CD4-positive, alpha-beta T cell (primary cell): Measurements from ENCODE around the gene VEGFB. TPM values are rescaled to one million over a fixed set of nuclear protein-coding genes. Genes with fewer than 3 reads are reported as not detected.

ENCODE experiments used
- ATAC-seq: fragments of 200-7000 bp; cut with Tn5 transposase; one replicate; pipeline ENCODE4 v1.10.0; 2022; ENCODE audit warnings: mild to moderate bottlenecking; ENCODE audit not compliant: poor library complexity
- CTCF ChIA-PET: fragments of 350-600 bp; sonication (Branson Sonifier 250); formaldehyde crosslinking; loops from one replicate; lab custom pipeline; 2021; ENCODE audit warnings: antibody characterized with exemption, inconsistent platforms; lab: Charles Lee
- POLR2A ChIA-PET: fragments of 350-600 bp; sonication (Branson Sonifier 250); formaldehyde crosslinking; loops from one replicate; lab custom pipeline; 2021; ENCODE audit warnings: antibody characterized with exemption, inconsistent platforms; lab: Charles Lee
- DNase-seq, 14 experiments: peaks; one replicate each; pipeline ENCODE4 v3.0.0-alpha.2; 2013 to 2020; ENCODE audit warnings: mixed read lengths in 2 of 14
- H3K27ac ChIP-seq, 2 donors: one replicate each; pipeline versions ENCODE4 v1.5.1 to v1.7.0; 2013; ENCODE audit warnings: low read length in 2 of 2, low read depth in 1 of 2, mild to moderate bottlenecking in 1 of 2
- H3K27me3 ChIP-seq, 2 experiments: 1 replicate in 1 of 2; 2 replicates in 1 of 2; pipeline versions ENCODE4 v1.6.1 to v1.7.0; 2013; ENCODE audit warnings: low read length in 2 of 2, control low read depth in 1 of 2, mild to moderate bottlenecking in 1 of 2, moderate library complexity in 1 of 2; ENCODE audit not compliant: insufficient read depth in 2 of 2, control insufficient read depth in 1 of 2
- H3K36me3 ChIP-seq: one replicate; pipeline ENCODE4 v1.6.1; 2013; ENCODE audit warnings: low read length, control low read depth; ENCODE audit not compliant: insufficient read depth
- H3K4me1 ChIP-seq: one replicate; pipeline ENCODE4 v1.6.1; 2013; ENCODE audit warnings: low read length, control low read depth; ENCODE audit not compliant: insufficient read depth
- H3K4me3 ChIP-seq: one replicate; pipeline ENCODE4 v1.5.1; 2013; ENCODE audit warnings: mild to moderate bottlenecking, low read length, moderate library complexity
- H3K9me3 ChIP-seq, 2 experiments: 1 replicate in 1 of 2; 2 replicates in 1 of 2; pipeline versions ENCODE4 v1.6.1 to v1.7.0; 2013; ENCODE audit warnings: low read length in 2 of 2, mild to moderate bottlenecking in 2 of 2, control low read depth in 1 of 2, moderate library complexity in 1 of 2; ENCODE audit not compliant: control insufficient read depth in 1 of 2, insufficient read depth in 1 of 2
- H3K27ac Mint-ChIP-seq: one replicate; pipeline ENCODE4 v1.8.0; 2020; ENCODE audit warnings: mixed read lengths
- H3K27me3 Mint-ChIP-seq: one replicate; pipeline ENCODE4 v1.8.0; 2021; ENCODE audit warnings: mixed read lengths
- H3K36me3 Mint-ChIP-seq: one replicate; pipeline ENCODE4 v1.8.0; 2021; ENCODE audit warnings: low read depth, mixed read lengths
- H3K4me1 Mint-ChIP-seq: one replicate; pipeline ENCODE4 v1.8.0; 2021; ENCODE audit warnings: low read depth, mixed read lengths
- H3K4me3 Mint-ChIP-seq: one replicate; pipeline ENCODE4 v1.8.0; 2020; ENCODE audit warnings: mild to moderate bottlenecking, mixed read lengths
- H3K9me3 Mint-ChIP-seq: one replicate; pipeline ENCODE4 v1.8.0; 2020; ENCODE audit warnings: mixed read lengths
- intact Hi-C, 2 experiments: fragments of 100-400 bp; cut with DNase I in 1 of 2; cut with micrococcal nuclease in 1 of 2; formaldehyde crosslinking; loops; one replicate each; pipeline versions ENCODE4 v1.15.1 to v1.9.0; 2023 to 2025; cut with DNase I, micrococcal nuclease
- total RNA-seq, 174 experiments: library from RNA in 2 of 174; stranded (reverse) in 2 of 174; gene quantifications; one replicate each; pipeline ENCODE4 v1.2.3 and lab custom pipeline; 2021 to 2026
- TF ChIP-seq, protein P1 (sequence below): fragments of 200-600 bp; IDR thresholded peaks from one replicate; pipeline ENCODE4 v1.8.0; 2022; ENCODE audit warnings: antibody characterized with exemption, mild to moderate bottlenecking

VEGFB gene
- total RNA-seq, 2 experiments from 2014 or later = 39.7 to 48.7 TPM

DNA sequence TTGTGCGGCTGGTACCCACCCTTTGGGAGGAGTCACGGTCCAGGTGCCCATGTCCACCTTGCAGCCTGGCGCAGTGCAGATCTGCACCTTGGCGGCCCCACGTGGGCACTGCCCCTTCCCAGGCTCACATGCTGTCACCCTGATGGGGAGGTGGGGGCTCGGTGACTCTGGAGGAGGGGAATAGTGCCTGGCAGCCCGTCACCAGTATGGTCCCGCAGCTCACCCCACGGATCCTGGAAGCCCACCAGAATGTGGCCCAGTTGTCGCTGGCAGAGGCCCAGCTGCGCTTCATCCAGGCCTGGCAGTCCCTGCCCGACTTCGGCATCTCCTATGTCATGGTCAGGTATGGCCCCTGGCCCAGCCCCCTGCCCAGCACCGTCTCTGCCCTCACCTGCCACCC, 13.6 kb upstream of the VEGFB start:
- intact Hi-C loops = no loop called here
- TF ChIP-seq, protein P1, sequence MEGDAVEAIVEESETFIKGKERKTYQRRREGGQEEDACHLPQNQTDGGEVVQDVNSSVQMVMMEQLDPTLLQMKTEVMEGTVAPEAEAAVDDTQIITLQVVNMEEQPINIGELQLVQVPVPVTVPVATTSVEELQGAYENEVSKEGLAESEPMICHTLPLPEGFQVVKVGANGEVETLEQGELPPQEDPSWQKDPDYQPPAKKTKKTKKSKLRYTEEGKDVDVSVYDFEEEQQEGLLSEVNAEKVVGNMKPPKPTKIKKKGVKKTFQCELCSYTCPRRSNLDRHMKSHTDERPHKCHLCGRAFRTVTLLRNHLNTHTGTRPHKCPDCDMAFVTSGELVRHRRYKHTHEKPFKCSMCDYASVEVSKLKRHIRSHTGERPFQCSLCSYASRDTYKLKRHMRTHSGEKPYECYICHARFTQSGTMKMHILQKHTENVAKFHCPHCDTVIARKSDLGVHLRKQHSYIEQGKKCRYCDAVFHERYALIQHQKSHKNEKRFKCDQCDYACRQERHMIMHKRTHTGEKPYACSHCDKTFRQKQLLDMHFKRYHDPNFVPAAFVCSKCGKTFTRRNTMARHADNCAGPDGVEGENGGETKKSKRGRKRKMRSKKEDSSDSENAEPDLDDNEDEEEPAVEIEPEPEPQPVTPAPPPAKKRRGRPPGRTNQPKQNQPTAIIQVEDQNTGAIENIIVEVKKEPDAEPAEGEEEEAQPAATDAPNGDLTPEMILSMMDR = no peak

DNA sequence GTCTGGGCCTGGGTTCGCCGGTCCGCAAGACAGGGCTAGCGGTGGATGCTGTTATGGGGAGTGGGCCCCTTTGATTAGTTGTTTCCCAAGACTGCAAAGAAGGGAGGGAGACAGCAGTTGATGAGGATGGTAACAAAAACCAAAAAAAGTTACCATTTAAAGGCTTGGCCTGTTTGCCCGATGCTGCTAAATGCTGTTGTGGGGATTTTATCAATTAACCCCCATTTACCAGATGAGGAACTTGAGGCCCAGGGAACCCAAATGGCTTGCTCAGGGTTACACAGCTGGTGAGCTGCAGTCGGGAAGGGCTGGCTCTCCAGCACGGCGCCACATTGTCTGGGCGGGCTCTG, 11.8 kb upstream of the VEGFB start:
- Mint-ChIP-seq H3K9me3 (no peaks in the 10 kb centered on the region), H3K27ac (no peak overlapping the region), H3K27me3 (no peaks in the 10 kb centered on the region), H3K36me3 (peaks cover 19% of the 10 kb centered on the region), H3K4me3 (no peak overlapping the region), H3K4me1 (peaks cover 24% of the 10 kb centered on the region)
- DNase-seq (no peak), ATAC-seq (no peak)
- CTCF ChIA-PET = no interaction called here
- intact Hi-C loops = no loop called here
- Histone ChIP-seq H3K27me3 (no peaks in the 10 kb centered on the region), H3K36me3 (peaks cover 51% of the 10 kb centered on the region), H3K27ac (no peak overlapping the region), H3K9me3 (no peaks in the 10 kb centered on the region), H3K4me1 (peaks cover 34% of the 10 kb centered on the region), H3K4me3 (no peak overlapping the region)
- TF ChIP-seq, protein P1 = no peak
- POLR2A ChIA-PET = interaction anchor here (6.3 kb wide), 1 partner anchor 16 kb away, joined by 116 read pairs; the partner anchor contains the start of gene FERMT3

More for the DNA sequence above, 13.6 kb upstream of the VEGFB start:
- Mint-ChIP-seq H3K36me3 (peaks cover 26% of the 10 kb centered on the region), H3K9me3 (no peaks in the 10 kb centered on the region), H3K27ac (no peak overlapping the region), H3K27me3 (no peaks in the 10 kb centered on the region), H3K4me1 (peaks cover 13% of the 10 kb centered on the region), H3K4me3 (no peak overlapping the region)
- peaks cover 17% of the 10 kb centered on the region for H3K4me1 ChIP-seq
- peaks cover 58% of the 10 kb centered on the region for H3K36me3 ChIP-seq
- H3K27me3 ChIP-seq = no peaks in the 10 kb centered on the region
- ChIA-PET CTCF (no interaction called here), POLR2A (interaction anchor here (0.8 to 1.1 kb wide), 2 partner anchors 13 to 14 kb away, joined by 3 read pairs; partner anchors contain the start of gene FERMT3)
- H3K9me3 ChIP-seq = no peaks in the 10 kb centered on the region
- no peak overlapping the region for H3K27ac ChIP-seq
- no peak for ATAC-seq
- H3K4me3 ChIP-seq = no peak overlapping the region
- no peak for DNase-seq

GRCh38 chr11:64223001-64223651, 11.3 kb upstream of the VEGFB start:
- Histone ChIP-seq H3K27me3 (no peaks in the 10 kb centered on the region), H3K27ac (no peak overlapping the region), H3K4me3 (no peak overlapping the region), H3K4me1 (peaks cover 38% of the 10 kb centered on the region), H3K9me3 (no peaks in the 10 kb centered on the region), H3K36me3 (peaks cover 49% of the 10 kb centered on the region)
- Mint-ChIP-seq H3K4me1 (peaks cover 25% of the 10 kb centered on the region), H3K27me3 (no peaks in the 10 kb centered on the region), H3K4me3 (no peak overlapping the region), H3K27ac (no peak overlapping the region), H3K9me3 (no peaks in the 10 kb centered on the region), H3K36me3 (peaks cover 19% of the 10 kb centered on the region)
- intact Hi-C loops = no loop called here
- TF ChIP-seq, protein P1 = no peak
- ChIA-PET CTCF (interaction anchor here (1.2 kb wide), 2 partner anchors 13 to 29 kb away, joined by 3 to 5 read pairs; no protein-coding TSS in a partner anchor), POLR2A (interaction anchor here (1.0 to 6.3 kb wide), 5 partner anchors 11 to 94 kb away, joined by 3 to 116 read pairs (median 5); partner anchors contain the start of genes FERMT3 and TRMT112)
- DNase-seq = no peak
- ATAC-seq = no peak
